A673 (cell line): Measurements from ENCODE around the gene C20orf204. TPM values are rescaled to one million over a fixed set of nuclear protein-coding genes. Genes with fewer than 3 reads are reported as not detected.

Source experiments
- BruUV-seq: library from RNA; stranded (reverse); fragments of 400-500 nt; replicated peaks from 2 replicates; lab custom pipeline; 2021; lab: Mats Ljungman, UMichigan
- CTCF ChIA-PET: fragments of 300-600 bp; sonication (Branson Sonifier 250); formaldehyde crosslinking; loops from one replicate; lab custom pipeline; 2022; ENCODE audit warnings: antibody characterized with exemption; lab: Charles Lee
- POLR2A ChIA-PET: fragments of 300-600 bp; sonication (Branson Sonifier 250); formaldehyde crosslinking; loops from one replicate; lab custom pipeline; 2022; ENCODE audit warnings: antibody characterized with exemption; ENCODE audit not compliant: low non-redundant PET; lab: Charles Lee
- DNase-seq: peaks from one replicate; pipeline ENCODE4 v3.0.0-alpha.2; 2015; ENCODE audit warnings: low spot score
- H3K27ac ChIP-seq: fragments of 200-600 bp; sonication (generic); 2 replicates; pipeline ENCODE4 v1.5.1; 2016; ENCODE audit warnings: mixed run types, low read depth, mild to moderate bottlenecking, mixed read lengths, antibody characterized with exemption, low read length; ENCODE audit not compliant: poor library complexity, severe bottlenecking
- H3K27me3 ChIP-seq: fragments of 200-600 bp; sonication (generic); replicated peaks from 2 replicates; pipeline ENCODE4 v1.6.1; 2017; ENCODE audit warnings: mixed run types, low read depth, mild to moderate bottlenecking, mixed read lengths, antibody characterized with exemption, low read length; ENCODE audit not compliant: insufficient read depth, poor library complexity
- H3K36me3 ChIP-seq: fragments of 200-600 bp; sonication (generic); 2 replicates; pipeline ENCODE4 v1.6.1; 2016; ENCODE audit warnings: mixed run types, mild to moderate bottlenecking, mixed read lengths, antibody characterized with exemption, low read length; ENCODE audit not compliant: insufficient read depth, poor library complexity, severe bottlenecking
- H3K4me1 ChIP-seq: fragments of 200-600 bp; sonication (generic); 2 replicates; pipeline ENCODE4 v1.6.1; 2017; ENCODE audit warnings: mixed run types, mild to moderate bottlenecking, mixed read lengths, antibody characterized with exemption, low read length; ENCODE audit not compliant: insufficient read depth, poor library complexity, severe bottlenecking
- H3K4me3 ChIP-seq: fragments of 200-600 bp; sonication (generic); 2 replicates; pipeline ENCODE4 v1.5.1; 2016; ENCODE audit warnings: low read depth, mixed run types, mild to moderate bottlenecking, mixed read lengths, low read length; ENCODE audit not compliant: poor library complexity, severe bottlenecking
- H3K9me3 ChIP-seq: fragments of 200-600 bp; sonication (generic); 2 replicates; pipeline ENCODE4 v1.6.1; 2016; ENCODE audit warnings: mixed run types, low read depth, mild to moderate bottlenecking, mixed read lengths, antibody characterized with exemption, low read length; ENCODE audit not compliant: poor library complexity, severe bottlenecking
- CTCF ChIP-seq: fragments of 300-800, 200-600 bp; sonication (generic); conservative IDR thresholded peaks from 2 replicates; pipeline ENCODE4 v1.5.1; 2017; ENCODE audit warnings: low read depth, mild to moderate bottlenecking, antibody characterized with exemption, low read length, moderate library complexity, mixed read lengths
- EZH2 ChIP-seq: fragments of 200-600 bp; sonication (generic); IDR thresholded peaks from 2 replicates; pipeline ENCODE4 v1.6.1; 2017; ENCODE audit warnings: borderline replicate concordance, low read depth, mild to moderate bottlenecking, mixed read lengths, antibody characterized with exemption, low read length; ENCODE audit not compliant: poor library complexity, severe bottlenecking
- intact Hi-C: fragments of 100-400 bp; cut with micrococcal nuclease; formaldehyde crosslinking; loops from one replicate; pipeline ENCODE4 v1.10.0; 2022; ENCODE audit not compliant: unreplicated experiment
- total RNA-seq: library from RNA; stranded (reverse); gene quantifications from 2 replicates; pipeline ENCODE4 v1.2.3, GENCODE V29; 2021

The C20orf204 gene
- total RNA-seq, 1 experiment from 2014 or later = 2.5 TPM

- DNase-seq = no peak
- TF ChIP-seq EZH2 (no peak), CTCF (no peak)
- Histone ChIP-seq H3K4me3 (no peak overlapping the region), H3K27me3 (no peaks in the 10 kb centered on the region), H3K9me3 (no peaks in the 10 kb centered on the region), H3K36me3 (peaks cover 6% of the 10 kb centered on the region), H3K27ac (no peak overlapping the region), H3K4me1 (no peaks in the 10 kb centered on the region)
- intact Hi-C loops = no loop called here
- BruUV-seq = no TSS peak
- ChIA-PET CTCF (interaction anchor here (0.7 kb wide), 1 partner anchor 516 kb away, joined by 6 read pairs; no protein-coding TSS in a partner anchor), POLR2A (no interaction called here)
These were observed 34.4 kb downstream of the C20orf204 start for GRCh38 chr20:64070244-64070993.

- BruUV-seq = no TSS peak
- TF ChIP-seq CTCF = no peak
- no peak for TF ChIP-seq EZH2
- Histone ChIP-seq H3K9me3 (no peaks in the 10 kb centered on the region), H3K4me1 (no peaks in the 10 kb centered on the region), H3K27ac (no peak overlapping the region), H3K4me3 (no peak overlapping the region), H3K36me3 (peaks cover 6% of the 10 kb centered on the region), H3K27me3 (no peaks in the 10 kb centered on the region)
- CTCF ChIA-PET = interaction anchor here (0.7 kb wide), 1 partner anchor 517 kb away, joined by 6 read pairs; no protein-coding TSS in a partner anchor
- POLR2A ChIA-PET = no interaction called here
- DNase-seq = no peak
- intact Hi-C loops = no loop called here
These were observed 35.7 kb downstream of the C20orf204 start for GRCh38 chr20:64071341-64072332.

- no peak for DNase-seq
- Histone ChIP-seq H3K4me1 (no peaks in the 10 kb centered on the region), H3K4me3 (no peak overlapping the region), H3K27me3 (no peaks in the 10 kb centered on the region), H3K27ac (no peak overlapping the region), H3K36me3 (peaks cover 6% of the 10 kb centered on the region), H3K9me3 (no peaks in the 10 kb centered on the region)
- ChIA-PET POLR2A (no interaction called here), CTCF (no interaction called here)
- TF ChIP-seq EZH2 (no peak), CTCF (no peak)
- no TSS peak for BruUV-seq
- intact Hi-C loops = no loop called here
These were observed 36.6 kb downstream of the C20orf204 start for GRCh38 chr20:64072498-64073063.
